Heart right ventricle (tissue), 16 donors: ENCODE data around the gene DUT. TPM values are rescaled to one million over a fixed set of nuclear protein-coding genes. Genes with fewer than 3 reads are reported as not detected.

Source experiments
- ATAC-seq, 8 donors: fragments of 200-7000 bp; cut with Tn5 transposase; one replicate each; pipeline ENCODE4 v1.9.1; 2020; ENCODE audit warnings: mild to moderate bottlenecking in 8 of 8, moderate library complexity in 8 of 8, moderate number of reproducible peaks in 1 of 8
- DNase-seq, 2 donors: peaks; one replicate each; pipeline ENCODE4 v3.0.0-alpha.2; 2020
- H3K27ac ChIP-seq, 10 donors: fragments of 200-600 bp; sonication (generic) in 2 of 10; one replicate each; pipeline versions ENCODE4 v1.5.0 to v1.8.0; 2020 to 2022; ENCODE audit warnings: mild to moderate bottlenecking in 3 of 10
- H3K27me3 ChIP-seq, 7 donors: fragments of 200-600 bp; one replicate each; pipeline ENCODE4 v1.8.0; 2021 to 2022; ENCODE audit warnings: mild to moderate bottlenecking in 2 of 7
- H3K36me3 ChIP-seq, 9 donors: fragments of 200-600 bp; sonication (generic) in 1 of 9; one replicate each; pipeline versions ENCODE4 v1.5.0 to v1.8.0; 2020 to 2022; ENCODE audit warnings: mild to moderate bottlenecking in 2 of 9
- H3K4me1 ChIP-seq, 9 donors: fragments of 200-600 bp; sonication (generic) in 1 of 9; one replicate each; pipeline versions ENCODE4 v1.5.0 to v1.8.0; 2020 to 2022; ENCODE audit warnings: mild to moderate bottlenecking in 4 of 9
- H3K4me3 ChIP-seq, 10 donors: fragments of 200-600 bp; sonication (generic) in 2 of 10; one replicate each; pipeline versions ENCODE4 v1.5.0 to v1.8.0; 2020 to 2022; ENCODE audit warnings: mild to moderate bottlenecking in 7 of 10, moderate library complexity in 2 of 10
- H3K9me3 ChIP-seq, 11 donors: fragments of 200-600 bp in 10 of 11; sonication (generic) in 2 of 11; one replicate each; pipeline versions ENCODE4 v1.5.0 to v1.8.0; 2013 to 2022; ENCODE audit warnings: mild to moderate bottlenecking in 2 of 11, control low read depth in 1 of 11, moderate library complexity in 1 of 11
- CTCF ChIP-seq, 9 donors: fragments of 200-600 bp; sonication (generic) in 2 of 9; IDR thresholded peaks; one replicate each; pipeline versions ENCODE4 v1.5.0 to v1.8.0; 2021 to 2022; ENCODE audit warnings: antibody characterized with exemption in 9 of 9, mild to moderate bottlenecking in 5 of 9, moderate library complexity in 1 of 9
- WGBS, 2 donors: extraction: QIAGEN DNeasy Blood & Tissue Kit; methylation state at CpG; one replicate each; pipeline ENCODE4 v1.1.7; 2013; ENCODE audit warnings: inconsistent platforms in 1 of 2; 5-methylcytosine and 5-hydroxymethylcytosine counted together
- intact Hi-C, 10 donors: fragments of 100-400 bp; cut with DNase I; formaldehyde crosslinking; loops; one replicate each; pipeline versions ENCODE4 v1.11.1 to v1.14.2; 2022
- polyA plus RNA-seq, 2 donors: library from polyadenylated mRNA; stranded (reverse); fragments of 200-250 nt; gene quantifications; one replicate each; pipeline ENCODE4 v1.2.3, GENCODE V29; 2013
- total RNA-seq, 10 donors: library from RNA; stranded (reverse); fragmentation: NEBNext Ultra II Directional in 3 of 10; extraction: Animal tissue kit (Norgen Biotek cat#: 25700) in 3 of 10; gene quantifications; one replicate each; pipeline versions ENCODE4 v1.2.1 to v1.2.4, GENCODE V29; 2021 to 2023
- donor health status: Arrhythmogenic right ventricular cardiomyopathy.
- donor health status: ischemic (EF 13 %, LVEDD 7.1; RV severe dilation, severe dysfunction).
- donor health status: healthy with polysubstance abuse.
- donor health status: DM: no; HTN: yes; CAD: no.
- donor health status: DM: no; HTN: no; CAD: no.
- donor health status: ischemic (EF 25% LVEDD 6.9; RV normal size, moderate dysfunction).
- donor health status: ischemic (EF 25% LVEDD 5.7; RV mildly dilated, moderate dysfunction).
- donor health status: healthy.
- donor health status: DM: yes; HTN: yes; CAD: no.
- donor health status: Ischemic cardiomyopathy.
- donor health status: ischemic (EF 35%, LVEDD 5.7; RV mildly dilated, moderate dysfunction).
- donor health status: nonischemic (EF 11% LVEDD 7.7; RV severe dilation, severe dysfunction).
- donor health status: DM: yes; HTN: yes; CAD: no.
- donor health status: PGD.
- donor health status: ischemic (EF 29% LVEDD 5.4; RV normal size, mild dysfunction).
- donor health status: nonischemic (EF 23%, LVEDD 6.1; RV moderate dilation, normal function).

DUT gene
- total and polyA plus RNA-seq, 12 donors = 48.5 to 88.4 (median 62.7) TPM

GRCh38 chr15:48306639-48307038 is 24.6 kb upstream of the DUT start:
- H3K4me3 ChIP-seq = no peak overlapping the region
- no peaks in the 10 kb centered on the region for H3K27me3 ChIP-seq
- ATAC-seq (no peak), DNase-seq (no peak)
- intact Hi-C loops = loop anchor here in 1 of 10 donors (10.0 kb wide), 1 partner anchor 1808 kb away; the partner anchor contains the start of gene ATP8B4
- H3K36me3 ChIP-seq = no peaks in the 10 kb centered on the region
- H3K4me1 ChIP-seq = no peaks in the 10 kb centered on the region
- WGBS, 2 donors = 64 to 74% methylated on average over 1 of the region's 1 CpG
- H3K27ac ChIP-seq = no peak overlapping the region
- no peaks in the 10 kb centered on the region for H3K9me3 ChIP-seq
- no peak for TF ChIP-seq CTCF (IDR thresholded peaks at IDR 0.05)

GRCh38 chr15:48307586-48307985 is 23.6 kb upstream of the DUT start:
- DNase-seq (no peak), ATAC-seq (no peak)
- Histone ChIP-seq H3K27ac (no peak overlapping the region), H3K4me3 (no peak overlapping the region), H3K36me3 (no peaks in the 10 kb centered on the region), H3K4me1 (no peaks in the 10 kb centered on the region), H3K9me3 (no peaks in the 10 kb centered on the region), H3K27me3 (no peaks in the 10 kb centered on the region)
- WGBS, 2 donors = 88 to 90% methylated on average over 8 of the region's 8 CpGs
- intact Hi-C loops = loop anchor here in 1 of 10 donors (10.0 kb wide), 1 partner anchor 1807 kb away; the partner anchor contains the start of gene ATP8B4
- no peak for TF ChIP-seq CTCF (IDR thresholded peaks at IDR 0.05)

GRCh38 chr15:48309740-48310139 is 21.5 kb upstream of the DUT start:
- ATAC-seq = no peak

DNA sequence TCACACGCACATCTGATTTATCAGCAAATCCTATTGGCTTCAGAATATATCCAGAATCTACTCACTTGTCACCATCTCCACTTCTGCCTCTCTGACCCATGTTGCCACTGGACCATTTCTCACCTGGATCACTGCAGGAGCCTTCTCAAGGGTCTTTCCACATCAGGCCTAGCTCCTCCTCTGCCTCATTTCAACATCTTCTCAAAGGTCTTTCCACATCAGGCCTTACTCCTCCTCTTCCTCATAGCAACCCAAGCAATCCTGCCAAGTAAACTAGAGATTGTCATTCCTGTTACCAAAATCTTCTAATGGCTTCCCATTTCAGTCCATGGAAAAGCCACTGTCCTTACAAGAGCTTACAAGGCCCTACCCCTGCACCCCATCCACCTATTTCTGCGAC is 18.0 kb upstream of the DUT start:
- H3K9me3 ChIP-seq = no peaks in the 10 kb centered on the region
- H3K4me3 ChIP-seq = no peak overlapping the region
- no peak for ATAC-seq
- no peaks in the 10 kb centered on the region for H3K4me1 ChIP-seq
- H3K27ac ChIP-seq = no peak overlapping the region
- intact Hi-C loops = no loop called here
- WGBS, 2 donors = 85 to 91% methylated on average over 2 of the region's 2 CpGs
- H3K27me3 ChIP-seq = no peaks in the 10 kb centered on the region
- H3K36me3 ChIP-seq = no peaks in the 10 kb centered on the region
- TF ChIP-seq CTCF (IDR thresholded peaks at IDR 0.05) = no peak
- DNase-seq = no peak

More at GRCh38 chr15:48309740-48310139, 21.5 kb upstream of the DUT start:
- H3K27ac ChIP-seq = no peak overlapping the region
- no peaks in the 10 kb centered on the region for H3K9me3 ChIP-seq
- no peaks in the 10 kb centered on the region for H3K27me3 ChIP-seq
- TF ChIP-seq CTCF (IDR thresholded peaks at IDR 0.05) = no peak
- no peak overlapping the region for H3K4me3 ChIP-seq
- H3K4me1 ChIP-seq = no peaks in the 10 kb centered on the region
- H3K36me3 ChIP-seq = no peaks in the 10 kb centered on the region
- DNase-seq = no peak
- intact Hi-C loops = loop anchor here in 1 of 10 donors (10.0 kb wide), 1 partner anchor 1805 kb away; the partner anchor contains the start of gene ATP8B4
- WGBS, 2 donors = 68 to 75% methylated on average over 2 of the region's 2 CpGs
